Measurements from ENCODE around the gene STAC. TPM values are rescaled to one million over a fixed set of nuclear protein-coding genes. Genes with fewer than 3 reads are reported as not detected.

STAC gene
- total and polyA plus RNA-seq, 9 of the 15 experiments (the other 6 are each of a cell fraction or from before 2014, with no cell fraction given), result 0.11 TPM; not detected in 8

- H3K4me2 ChIP-seq (ENCODE audit: insufficient read depth, low read length), result no peak overlapping the region
- BruUV-seq (replicated peaks), result no TSS peak
- ChIA-PET POLR2A (no interaction called here), CTCF (ENCODE audit: low intra/inter-chr PET ratio) (no interaction called here)
- 1% methylated on average over 4 of the region's 4 CpGs for WGBS (ENCODE audit: insufficient coverage, low coverage, missing lambda C conversion rate)
- H3K9me1 ChIP-seq (ENCODE audit: control insufficient read depth, insufficient read depth, low read length), result no peaks in the 10 kb centered on the region
- H2AFZ ChIP-seq (ENCODE audit: low read depth, low read length), result no peak overlapping the region
- H4K20me1 ChIP-seq (replicated peaks; ENCODE audit: control insufficient read depth, insufficient read depth, low read length), result no peaks in the 10 kb centered on the region
- H3K9me3 ChIP-seq (replicated peaks; ENCODE audit: control insufficient read depth, insufficient read depth, low read depth, low read length), result no peaks in the 10 kb centered on the region
- H3K79me2 ChIP-seq (ENCODE audit: control insufficient read depth, insufficient read depth, low read length), result no peaks in the 10 kb centered on the region
- no peak for DNase-seq (ENCODE audit: extremely low read depth in 1 of 4, low spot score in 3 of 4)
- TF ChIP-seq SMARCA5 (IDR thresholded peaks at IDR 0.05) (no peak), E4F1 (CRISPR knock-in tag; IDR thresholded peaks at IDR 0.05; ENCODE audit: borderline replicate concordance) (no peak)
- no peaks in the 10 kb centered on the region for H3K27me3 ChIP-seq (ENCODE audit: control insufficient read depth in 2 of 2, insufficient read depth in 2 of 2, low read length in 2 of 2)
- no peak for FAIRE-seq
- ATAC-seq, result no peak
- no peaks in the 10 kb centered on the region for H3K36me3 ChIP-seq (ENCODE audit: control insufficient read depth, insufficient read depth, low read length)
- in situ Hi-C loops (cut with MboI) (no loop called here), intact Hi-C loops (cut with micrococcal nuclease) (no loop called here)
- H3K27ac ChIP-seq (ENCODE audit: extremely low read depth, low read depth, low read length), result no peak overlapping the region
- no peaks in the 10 kb centered on the region for H3K4me1 ChIP-seq (replicated peaks in 1 of 2; ENCODE audit: control insufficient read depth in 2 of 2, insufficient read depth in 2 of 2, low read length in 2 of 2)
- H3K4me3 ChIP-seq, result no peak overlapping the region
- no peak overlapping the region for H3K9ac ChIP-seq (ENCODE audit: insufficient read depth in 1 of 2, low read depth in 2 of 2, low read length in 2 of 2)
These were observed 180.4 kb downstream of the STAC start for GRCh38 chr3:36560685-36561084.

- Histone ChIP-seq H3K4me3 (no peak overlapping the region), H3K4me2 (ENCODE audit: insufficient read depth, low read length) (no peak overlapping the region), H2AFZ (ENCODE audit: low read depth, low read length) (no peak overlapping the region), H3K27ac (ENCODE audit: extremely low read depth, low read depth, low read length) (no peak overlapping the region), H3K36me3 (ENCODE audit: control insufficient read depth, insufficient read depth, low read length) (no peaks in the 10 kb centered on the region), H3K79me2 (ENCODE audit: control insufficient read depth, insufficient read depth, low read length) (no peaks in the 10 kb centered on the region), H3K4me1 (replicated peaks in 1 of 2; ENCODE audit: control insufficient read depth in 2 of 2, insufficient read depth in 2 of 2, low read length in 2 of 2) (no peaks in the 10 kb centered on the region), H3K9me1 (ENCODE audit: control insufficient read depth, insufficient read depth, low read length) (no peaks in the 10 kb centered on the region), H4K20me1 (replicated peaks; ENCODE audit: control insufficient read depth, insufficient read depth, low read length) (no peaks in the 10 kb centered on the region), H3K27me3 (ENCODE audit: control insufficient read depth in 2 of 2, insufficient read depth in 2 of 2, low read length in 2 of 2) (no peaks in the 10 kb centered on the region), H3K9me3 (replicated peaks; ENCODE audit: control insufficient read depth, insufficient read depth, low read depth, low read length) (no peaks in the 10 kb centered on the region), H3K9ac (ENCODE audit: insufficient read depth in 1 of 2, low read depth in 2 of 2, low read length in 2 of 2) (no peak overlapping the region)
- intact Hi-C loops (cut with micrococcal nuclease), result no loop called here
- BruUV-seq (replicated peaks), result no TSS peak
- WGBS (ENCODE audit: insufficient coverage, low coverage, missing lambda C conversion rate), result 0% methylated on average over 2 of the region's 2 CpGs
- in situ Hi-C loops (cut with MboI), result no loop called here
- POLR2A ChIA-PET, result no interaction called here
- FAIRE-seq (no peak), ATAC-seq (no peak), DNase-seq (ENCODE audit: extremely low read depth in 1 of 4, low spot score in 3 of 4) (no peak)
- CTCF ChIA-PET (ENCODE audit: low intra/inter-chr PET ratio), result no interaction called here
- TF ChIP-seq HNRNPUL1 (IDR thresholded peaks at IDR 0.05; ENCODE audit: low read length) (no peak), HCFC1 (IDR thresholded peaks at IDR 0.05; ENCODE audit: low read depth, low read length) (no peak), ZFPM2 (CRISPR knock-in tag; IDR thresholded peaks at IDR 0.05) (no peak), BRCA1 (IDR thresholded peaks at IDR 0.05) (no peak), BRCA1 (CRISPR knock-in tag; IDR thresholded peaks at IDR 0.05) (no peak), RBM25 (IDR thresholded peaks at IDR 0.05; ENCODE audit: low read depth, low read length, severe bottlenecking) (no peak), STAT5B (CRISPR knock-in tag; IDR thresholded peaks at IDR 0.05) (no peak), ZNF23 (CRISPR knock-in tag; IDR thresholded peaks at IDR 0.05) (no peak), NFXL1 (CRISPR knock-in tag; IDR thresholded peaks at IDR 0.05) (no peak), POLR2A (conservative IDR thresholded peaks at IDR 0.05) (no peak), NFYB (IDR thresholded peaks at IDR 0.05; ENCODE audit: extremely low read depth, insufficient read length) (no peak), E4F1 (CRISPR knock-in tag; IDR thresholded peaks at IDR 0.05; ENCODE audit: borderline replicate concordance) (no peak), ZNF75A (CRISPR knock-in tag; IDR thresholded peaks at IDR 0.05) (no peak), MAFG (tag; conservative IDR thresholded peaks at IDR 0.05) (no peak), RNF2 (IDR thresholded peaks at IDR 0.05) (no peak)
These were observed 181.3 kb downstream of the STAC start for GRCh38 chr3:36561601-36562000.

Data from K562 (cell line).